GM20000 (cell line): ENCODE results near the gene DTNA.
"Not testable (repeated sequence)": the region's sequence is repeated elsewhere in the genome, so short reads cannot be mapped to it uniquely, and the experiment has no call there.

Source experiments
- DNase-seq: peaks from one replicate; pipeline ENCODE4 v3.0.0; 2012; ENCODE audit warnings: low spot score
- CTCF ChIP-seq: IDR thresholded peaks from 2 replicates; pipeline ENCODE4 v1.5.1; 2012; ENCODE audit warnings: mild to moderate bottlenecking, control low read depth; ENCODE audit errors: extremely low read depth, missing control alignments

The DTNA gene

DNA sequence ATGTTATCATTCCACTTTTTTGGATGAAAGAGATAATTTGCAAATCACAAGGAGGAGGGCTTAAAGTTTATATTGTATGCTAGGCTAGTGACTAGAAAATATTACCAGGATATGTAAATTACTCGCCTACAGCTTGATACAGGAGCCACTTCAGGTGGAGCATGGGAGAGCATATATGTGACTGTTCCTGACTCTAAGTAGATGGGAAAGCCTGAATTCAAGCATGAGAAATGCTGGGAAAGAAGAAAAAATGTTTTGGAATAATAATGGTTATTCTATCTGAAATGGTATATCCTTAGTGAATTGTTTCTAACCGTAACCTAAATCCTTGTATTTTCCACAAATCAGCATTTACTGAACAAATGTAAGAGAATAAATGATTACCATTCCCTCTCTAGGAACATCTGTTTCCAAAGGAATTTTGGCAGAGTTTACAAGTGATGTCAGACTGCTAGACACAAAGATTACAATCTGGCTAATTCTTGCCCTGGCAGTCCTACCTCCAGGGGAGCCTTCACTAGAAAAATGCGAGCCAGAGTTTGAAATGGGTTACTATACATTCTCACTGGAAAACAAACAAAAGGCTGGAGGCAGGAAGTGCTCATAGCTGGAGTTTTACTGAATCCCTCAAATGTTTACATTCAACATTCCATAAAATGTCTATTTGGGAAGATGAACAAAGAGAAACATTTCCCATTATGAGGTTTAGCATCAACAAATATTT is 201.7 kb downstream of the DTNA start:
- no peak for DNase-seq
- no peak for TF ChIP-seq CTCF

DNA sequence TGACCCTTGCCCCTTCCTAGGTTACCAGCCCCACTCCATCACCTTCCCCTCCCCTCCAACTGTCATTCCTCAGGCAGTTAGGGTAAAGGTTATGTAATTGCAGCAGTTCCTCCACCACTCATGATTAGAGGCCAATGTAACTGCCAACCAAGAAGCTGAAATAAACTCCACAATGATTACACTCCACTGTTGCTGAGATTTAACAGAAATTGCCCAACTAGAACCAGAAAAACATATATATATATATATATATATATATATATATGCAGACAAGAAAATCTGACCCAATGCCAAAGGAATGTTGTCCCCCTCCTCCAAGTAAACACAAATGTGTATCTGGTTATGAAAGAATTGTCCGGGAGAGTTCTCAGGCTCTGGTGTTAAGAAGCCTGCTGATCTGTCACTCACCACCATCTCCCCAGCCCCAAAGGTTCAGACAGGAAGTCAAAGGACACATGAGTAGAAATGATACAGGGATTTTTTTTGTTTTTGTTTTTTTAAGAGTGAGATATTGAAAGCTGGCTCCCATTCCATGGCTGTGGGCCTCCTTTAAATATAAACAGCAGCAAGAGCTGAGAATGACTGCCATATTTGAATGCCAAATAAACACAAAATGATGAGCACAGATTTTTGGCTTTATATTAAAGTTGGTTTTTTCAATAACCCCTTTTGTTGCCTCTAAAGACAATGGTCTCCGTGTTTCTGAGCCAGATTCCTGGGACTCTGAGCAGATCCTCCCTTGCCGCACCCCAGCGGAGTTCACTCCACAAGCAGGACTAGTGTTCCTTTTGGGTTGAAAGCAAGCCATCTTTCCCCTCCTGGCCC is 204.0 kb downstream of the DTNA start:
- TF ChIP-seq CTCF, result no peak
- no peak for DNase-seq

GRCh38 chr18:34915046-34915445 is 204.9 kb downstream of the DTNA start:
- DNase-seq, result no peak
- no peak for TF ChIP-seq CTCF

GRCh38 chr18:34916539-34916938 is 206.4 kb downstream of the DTNA start:
- not testable (repeated sequence) for DNase-seq

DNA sequence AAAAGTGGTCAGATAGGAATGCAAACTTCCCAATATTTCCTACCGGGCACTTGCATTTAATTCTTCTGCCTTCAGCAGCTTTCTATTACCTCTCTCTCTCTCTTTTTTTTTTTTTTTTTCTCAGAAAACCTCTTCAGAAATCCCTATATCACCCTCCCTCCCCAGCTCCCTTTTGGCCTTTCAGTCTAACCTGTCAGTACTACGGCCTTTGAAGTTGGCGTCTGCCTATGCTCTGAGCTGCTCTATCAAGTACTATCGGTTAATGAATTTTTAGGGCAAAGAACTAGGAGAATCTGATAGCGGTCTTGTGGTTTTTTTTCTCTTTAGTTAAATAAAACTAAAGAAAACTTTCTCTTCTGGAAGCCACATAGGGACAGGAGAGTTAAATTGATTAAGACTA is 208.8 kb downstream of the DTNA start:
- no peak for DNase-seq
- TF ChIP-seq CTCF, result no peak

- no peak for TF ChIP-seq CTCF
- no peak for DNase-seq
These were observed 211.1 kb downstream of the DTNA start for GRCh38 chr18:34921226-34921625.

- TF ChIP-seq CTCF, result no peak
These were observed 211.8 kb downstream of the DTNA start for GRCh38 chr18:34921811-34922385.

DNA sequence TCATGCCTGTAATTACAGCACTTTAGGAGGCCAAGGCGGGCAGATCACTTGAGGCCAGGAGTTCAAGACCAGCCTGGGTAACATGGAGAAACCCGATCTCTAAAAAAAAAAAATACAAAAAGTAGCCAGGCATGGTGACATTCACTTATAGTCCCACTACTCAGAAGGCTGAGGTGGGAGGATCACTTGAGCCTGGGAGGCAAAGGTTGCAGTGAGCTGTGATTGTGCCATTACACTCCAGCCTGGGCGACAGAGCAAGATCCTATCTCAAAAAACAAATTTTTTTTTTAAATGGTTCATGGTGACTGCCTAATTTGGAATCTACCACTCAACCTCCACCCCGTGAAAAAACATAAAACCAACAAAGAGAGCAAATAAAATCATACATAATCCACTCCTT is 212.5 kb downstream of the DTNA start:
- DNase-seq, result not testable (repeated sequence)

More at GRCh38 chr18:34921811-34922385, 211.8 kb downstream of the DTNA start:
- DNase-seq, result no peak
